Testis (tissue), 3 donors: ENCODE data around the gene CNTN5. TPM values are rescaled to one million over a fixed set of nuclear protein-coding genes. Genes with fewer than 3 reads are reported as not detected.

ENCODE experiments used
- DNase-seq: peaks from one replicate; pipeline ENCODE4 v3.0.0-alpha.2; 2019
- H3K27ac ChIP-seq, 2 donors: fragments of 200-600 bp; sonication (generic); one replicate each; pipeline ENCODE4 v1.5.1; 2019
- H3K27me3 ChIP-seq: fragments of 200-600 bp; sonication (generic); one replicate; pipeline ENCODE4 v1.5.1; 2019
- H3K36me3 ChIP-seq: fragments of 200-600 bp; sonication (generic); one replicate; pipeline ENCODE4 v1.5.1; 2017; ENCODE audit warnings: low read depth; ENCODE audit errors: missing control alignments
- H3K4me1 ChIP-seq: fragments of 200-600 bp; sonication (generic); one replicate; pipeline ENCODE4 v1.5.1; 2019
- H3K4me3 ChIP-seq, 2 donors: fragments of 200-600 bp; sonication (generic); one replicate each; pipeline ENCODE4 v1.5.1; 2017 to 2019
- H3K9me3 ChIP-seq: fragments of 200-600 bp; sonication (generic); one replicate; pipeline ENCODE4 v1.5.1; 2017
- POLR2A ChIP-seq: fragments of 450-650 bp; IDR thresholded peaks from one replicate; pipeline ENCODE4 v1.6.1; 2017; ENCODE audit warnings: antibody characterized with exemption, mild to moderate bottlenecking, moderate library complexity
- WGBS, 2 donors: methylation state at CpG; one replicate each; pipeline ENCODE4 v1.1.5; 2018; 5-methylcytosine and 5-hydroxymethylcytosine counted together
- intact Hi-C: fragments of 100-400 bp; cut with DNase I; formaldehyde crosslinking; loops from one replicate; pipeline ENCODE4 v1.15.1; 2023; ENCODE audit warnings: low total_unique reads
- polyA plus RNA-seq: library from polyadenylated mRNA; stranded (reverse); fragments of 350-450 nt; fragmentation: Illumina TruSeq; extraction: RNeasy Lipid Tissue Mini Kit (QIAGEN cat#74804); gene quantifications from one replicate; pipeline ENCODE4 v1.2.3, GENCODE V29; 2014; ENCODE audit warnings: low read depth, low replicate concordance; ENCODE audit not compliant: insufficient read depth
- total RNA-seq, 2 donors: library from RNA; depleted of rRNA; stranded (reverse); fragments of >200 nt; gene quantifications; one replicate each; pipeline ENCODE4 v1.2.3, GENCODE V29; 2016
- TF ChIP-seq, protein P1 (sequence below), 3 experiments: fragments of 450-650 bp in 2 of 3; fragments of 200-600 bp in 1 of 3; sonication (generic) in 1 of 3; IDR thresholded peaks; one replicate each; pipeline ENCODE4 v1.5.1; 2016 to 2019; ENCODE audit warnings: antibody characterized with exemption in 3 of 3, mild to moderate bottlenecking in 2 of 3, moderate library complexity in 1 of 3

The CNTN5 gene
- total and polyA plus RNA-seq, 3 donors from 2014 or later = 0.55 to 0.99 (median 0.78) TPM

DNA sequence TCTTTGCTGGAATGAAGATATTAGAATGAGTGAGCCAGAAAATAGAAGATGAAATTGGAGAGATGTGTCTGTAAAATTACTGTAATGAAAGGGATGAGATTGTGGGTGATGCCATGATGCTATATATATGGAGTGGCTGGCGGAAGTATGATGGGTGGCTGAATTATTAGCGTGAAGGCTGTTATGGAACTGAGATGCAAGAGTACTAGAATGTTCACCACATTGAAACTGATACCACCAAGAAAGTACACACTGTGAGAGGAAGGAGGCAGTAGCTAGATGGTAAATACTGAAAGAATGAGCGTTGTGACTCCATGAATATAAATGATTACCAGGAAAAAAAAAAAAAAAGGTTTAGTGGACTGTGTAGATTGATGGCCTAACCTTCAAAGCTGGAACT is 411.9 kb downstream of the CNTN5 start:
- Histone ChIP-seq H3K36me3 (no peaks in the 10 kb centered on the region), H3K4me1 (no peaks in the 10 kb centered on the region), H3K27me3 (no peaks in the 10 kb centered on the region), H3K27ac (no peak overlapping the region), H3K4me3 (no peak overlapping the region), H3K9me3 (no peaks in the 10 kb centered on the region)
- intact Hi-C loops = no loop called here
- WGBS, 2 donors = 92 to 94% methylated on average over 3 of the region's 3 CpGs
- no peak for DNase-seq
- TF ChIP-seq, protein P1, sequence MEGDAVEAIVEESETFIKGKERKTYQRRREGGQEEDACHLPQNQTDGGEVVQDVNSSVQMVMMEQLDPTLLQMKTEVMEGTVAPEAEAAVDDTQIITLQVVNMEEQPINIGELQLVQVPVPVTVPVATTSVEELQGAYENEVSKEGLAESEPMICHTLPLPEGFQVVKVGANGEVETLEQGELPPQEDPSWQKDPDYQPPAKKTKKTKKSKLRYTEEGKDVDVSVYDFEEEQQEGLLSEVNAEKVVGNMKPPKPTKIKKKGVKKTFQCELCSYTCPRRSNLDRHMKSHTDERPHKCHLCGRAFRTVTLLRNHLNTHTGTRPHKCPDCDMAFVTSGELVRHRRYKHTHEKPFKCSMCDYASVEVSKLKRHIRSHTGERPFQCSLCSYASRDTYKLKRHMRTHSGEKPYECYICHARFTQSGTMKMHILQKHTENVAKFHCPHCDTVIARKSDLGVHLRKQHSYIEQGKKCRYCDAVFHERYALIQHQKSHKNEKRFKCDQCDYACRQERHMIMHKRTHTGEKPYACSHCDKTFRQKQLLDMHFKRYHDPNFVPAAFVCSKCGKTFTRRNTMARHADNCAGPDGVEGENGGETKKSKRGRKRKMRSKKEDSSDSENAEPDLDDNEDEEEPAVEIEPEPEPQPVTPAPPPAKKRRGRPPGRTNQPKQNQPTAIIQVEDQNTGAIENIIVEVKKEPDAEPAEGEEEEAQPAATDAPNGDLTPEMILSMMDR (IDR thresholded peaks at IDR 0.05) = no peak
- TF ChIP-seq POLR2A = no peak

DNA sequence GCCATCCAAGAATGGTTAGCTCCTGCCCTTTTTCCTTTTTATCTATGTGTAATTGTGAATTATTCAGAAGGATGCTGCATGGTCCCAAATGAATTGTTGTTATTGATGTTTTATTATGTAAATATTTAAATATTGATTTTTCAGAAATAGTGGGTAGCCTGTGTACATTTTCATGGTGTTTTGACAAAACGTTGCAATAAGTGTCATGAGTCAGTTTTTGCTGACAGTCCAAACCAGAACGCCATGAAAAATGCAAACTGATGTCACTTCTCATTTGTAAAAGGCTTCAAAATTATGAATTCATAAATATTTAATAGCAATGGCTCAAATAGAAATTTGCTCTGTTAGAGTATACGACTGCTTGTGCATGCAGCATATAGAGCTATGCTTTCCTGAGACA is 422.5 kb downstream of the CNTN5 start:
- Histone ChIP-seq H3K9me3 (no peaks in the 10 kb centered on the region), H3K4me1 (no peaks in the 10 kb centered on the region), H3K27me3 (no peaks in the 10 kb centered on the region), H3K27ac (no peak overlapping the region), H3K36me3 (no peaks in the 10 kb centered on the region), H3K4me3 (no peak overlapping the region)
- DNase-seq = no peak
- TF ChIP-seq, protein P1 (IDR thresholded peaks at IDR 0.05) = no peak
- TF ChIP-seq POLR2A = no peak
- WGBS, 2 donors = 76 to 82% methylated on average over 3 of the region's 3 CpGs
- intact Hi-C loops = no loop called here

DNA sequence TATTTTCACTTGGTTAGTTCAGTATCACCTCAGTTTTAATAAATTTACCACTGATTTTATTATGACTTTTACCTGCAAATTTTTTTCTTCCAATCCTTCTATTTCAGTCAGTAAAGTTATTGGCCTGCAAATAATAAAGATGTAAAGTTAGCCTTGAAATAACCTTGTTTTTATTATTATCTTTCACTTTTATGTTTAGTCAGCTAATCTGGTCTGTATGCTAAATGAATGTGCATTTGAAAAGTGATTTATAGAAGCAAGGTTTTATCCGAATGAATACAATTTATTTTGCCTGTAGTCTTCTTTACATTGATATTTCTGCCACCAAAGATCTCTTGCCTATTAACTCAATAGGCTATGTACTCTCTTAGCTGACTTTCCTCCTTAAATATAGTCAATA is 425.7 kb downstream of the CNTN5 start:
- H3K27me3 ChIP-seq = no peaks in the 10 kb centered on the region
- H3K9me3 ChIP-seq = no peaks in the 10 kb centered on the region
- TF ChIP-seq POLR2A = no peak
- TF ChIP-seq, protein P1 (IDR thresholded peaks at IDR 0.05) = no peak
- H3K36me3 ChIP-seq = no peaks in the 10 kb centered on the region
- H3K27ac ChIP-seq = no peak overlapping the region
- no peak for DNase-seq
- whole genome bisulfite sequencing, 2 donors = 69 to 81% methylated on average over 1 of the region's 1 CpG
- no peaks in the 10 kb centered on the region for H3K4me1 ChIP-seq
- H3K4me3 ChIP-seq = no peak overlapping the region
- intact Hi-C loops = no loop called here

DNA sequence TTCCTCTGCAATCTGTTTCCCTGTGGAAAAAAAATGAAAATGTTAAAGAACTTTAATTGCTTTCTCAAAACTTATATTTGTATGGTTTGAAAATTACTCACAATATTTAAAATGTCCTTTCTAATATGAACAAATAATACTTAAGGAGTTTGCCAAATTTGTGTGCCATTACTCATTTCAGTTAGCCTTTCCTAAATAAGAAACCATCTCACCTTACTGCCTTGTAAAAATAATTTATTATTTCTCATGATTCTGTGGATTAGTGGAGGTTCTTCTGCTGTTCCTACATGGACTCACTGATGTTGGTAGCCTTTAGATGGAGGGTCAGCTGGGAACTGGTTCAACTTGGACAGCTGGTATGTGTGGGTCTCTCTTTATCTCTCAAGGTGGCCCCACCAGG is 428.6 kb downstream of the CNTN5 start:
- no peak for DNase-seq
- Histone ChIP-seq H3K4me1 (no peaks in the 10 kb centered on the region), H3K9me3 (no peaks in the 10 kb centered on the region), H3K27ac (no peak overlapping the region), H3K27me3 (no peaks in the 10 kb centered on the region), H3K4me3 (no peak overlapping the region), H3K36me3 (no peaks in the 10 kb centered on the region)
- intact Hi-C loops = no loop called here
- TF ChIP-seq POLR2A = no peak
- TF ChIP-seq, protein P1 (IDR thresholded peaks at IDR 0.05) = no peak

DNA sequence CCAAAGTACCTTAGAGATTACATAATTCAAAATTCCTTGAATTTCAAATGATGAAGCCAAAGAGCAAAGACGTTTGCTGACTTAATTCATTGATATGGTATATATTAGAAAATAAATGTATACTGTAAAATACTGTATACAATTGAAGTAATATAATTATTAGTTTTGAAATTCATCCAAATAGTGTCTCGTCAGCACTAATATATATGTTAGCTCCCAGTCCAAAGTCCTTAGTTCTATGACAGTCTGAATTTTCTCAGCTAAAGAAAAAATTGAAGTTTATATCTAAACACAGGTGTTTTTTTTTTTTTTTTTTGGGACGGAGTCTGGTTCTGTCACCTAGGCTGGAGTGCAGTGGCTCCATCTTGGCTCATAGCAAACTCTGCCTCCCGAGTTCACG is 431.3 kb downstream of the CNTN5 start:
- TF ChIP-seq, protein P1 (IDR thresholded peaks at IDR 0.05) = no peak
- no peak for TF ChIP-seq POLR2A
- DNase-seq = no peak
- intact Hi-C loops = no loop called here
- H3K36me3 ChIP-seq = no peaks in the 10 kb centered on the region
- WGBS, 2 donors = 90 to 92% methylated on average over 3 to 5 of the region's 5 CpGs
- no peaks in the 10 kb centered on the region for H3K27me3 ChIP-seq
- no peak overlapping the region for H3K4me3 ChIP-seq
- no peaks in the 10 kb centered on the region for H3K4me1 ChIP-seq
- H3K27ac ChIP-seq = no peak overlapping the region
- no peaks in the 10 kb centered on the region for H3K9me3 ChIP-seq
